Measurements from ENCODE around the gene RBMS1. TPM values are rescaled to one million over a fixed set of nuclear protein-coding genes. Genes with fewer than 3 reads are reported as not detected.
A peak's percentile ranks its signal among the peaks of the same experiment; 100 is the strongest.

Gene RBMS1
- total RNA-seq, 4 donors from 2014 or later: 133 to 180 (median 139) TPM

DNA sequence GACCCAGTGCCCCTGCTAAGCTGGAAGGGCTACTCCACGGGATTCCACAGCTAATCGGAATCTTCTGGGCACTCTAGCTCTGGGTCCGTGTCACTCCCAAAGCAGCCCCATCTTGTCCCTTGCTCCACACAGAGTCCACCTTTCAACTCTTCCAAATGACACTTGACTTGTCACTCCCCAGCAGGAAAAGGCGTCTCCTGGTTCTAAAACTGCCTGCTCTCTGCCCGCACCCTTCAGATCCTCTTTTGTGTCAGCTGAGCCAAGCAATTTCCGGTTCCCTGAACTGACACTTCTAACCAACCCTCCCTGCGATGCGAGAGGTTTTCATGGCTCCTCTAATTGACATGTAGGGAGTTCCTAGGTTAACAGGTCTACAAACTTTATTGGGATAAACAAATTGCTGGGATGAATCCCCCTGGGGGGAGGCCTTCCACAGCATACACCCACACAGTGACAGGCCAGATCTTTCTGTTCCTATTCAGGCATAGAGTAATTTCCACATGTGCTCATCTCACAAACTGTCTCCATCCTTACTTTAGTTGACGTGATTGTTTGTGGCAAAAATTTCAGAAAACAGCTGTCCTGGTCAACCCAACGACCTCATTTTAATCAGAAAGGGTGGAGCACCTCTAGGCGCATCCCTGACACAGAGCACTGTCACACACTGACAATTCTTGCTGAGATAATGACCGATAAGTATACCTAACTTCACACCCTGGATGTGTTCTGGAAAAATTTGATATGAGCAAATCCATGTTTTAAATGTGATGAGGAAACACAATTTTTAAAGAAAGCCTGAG lies 104.9 kb downstream of the RBMS1 start:
- ATAC-seq (ENCODE audit: low FRiP score) (peak; percentile 14), DNase-seq (ENCODE audit: low spot score) (no peak)
- TF ChIP-seq, protein P1, sequence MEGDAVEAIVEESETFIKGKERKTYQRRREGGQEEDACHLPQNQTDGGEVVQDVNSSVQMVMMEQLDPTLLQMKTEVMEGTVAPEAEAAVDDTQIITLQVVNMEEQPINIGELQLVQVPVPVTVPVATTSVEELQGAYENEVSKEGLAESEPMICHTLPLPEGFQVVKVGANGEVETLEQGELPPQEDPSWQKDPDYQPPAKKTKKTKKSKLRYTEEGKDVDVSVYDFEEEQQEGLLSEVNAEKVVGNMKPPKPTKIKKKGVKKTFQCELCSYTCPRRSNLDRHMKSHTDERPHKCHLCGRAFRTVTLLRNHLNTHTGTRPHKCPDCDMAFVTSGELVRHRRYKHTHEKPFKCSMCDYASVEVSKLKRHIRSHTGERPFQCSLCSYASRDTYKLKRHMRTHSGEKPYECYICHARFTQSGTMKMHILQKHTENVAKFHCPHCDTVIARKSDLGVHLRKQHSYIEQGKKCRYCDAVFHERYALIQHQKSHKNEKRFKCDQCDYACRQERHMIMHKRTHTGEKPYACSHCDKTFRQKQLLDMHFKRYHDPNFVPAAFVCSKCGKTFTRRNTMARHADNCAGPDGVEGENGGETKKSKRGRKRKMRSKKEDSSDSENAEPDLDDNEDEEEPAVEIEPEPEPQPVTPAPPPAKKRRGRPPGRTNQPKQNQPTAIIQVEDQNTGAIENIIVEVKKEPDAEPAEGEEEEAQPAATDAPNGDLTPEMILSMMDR (IDR thresholded peaks at IDR 0.05): no peak

DNA sequence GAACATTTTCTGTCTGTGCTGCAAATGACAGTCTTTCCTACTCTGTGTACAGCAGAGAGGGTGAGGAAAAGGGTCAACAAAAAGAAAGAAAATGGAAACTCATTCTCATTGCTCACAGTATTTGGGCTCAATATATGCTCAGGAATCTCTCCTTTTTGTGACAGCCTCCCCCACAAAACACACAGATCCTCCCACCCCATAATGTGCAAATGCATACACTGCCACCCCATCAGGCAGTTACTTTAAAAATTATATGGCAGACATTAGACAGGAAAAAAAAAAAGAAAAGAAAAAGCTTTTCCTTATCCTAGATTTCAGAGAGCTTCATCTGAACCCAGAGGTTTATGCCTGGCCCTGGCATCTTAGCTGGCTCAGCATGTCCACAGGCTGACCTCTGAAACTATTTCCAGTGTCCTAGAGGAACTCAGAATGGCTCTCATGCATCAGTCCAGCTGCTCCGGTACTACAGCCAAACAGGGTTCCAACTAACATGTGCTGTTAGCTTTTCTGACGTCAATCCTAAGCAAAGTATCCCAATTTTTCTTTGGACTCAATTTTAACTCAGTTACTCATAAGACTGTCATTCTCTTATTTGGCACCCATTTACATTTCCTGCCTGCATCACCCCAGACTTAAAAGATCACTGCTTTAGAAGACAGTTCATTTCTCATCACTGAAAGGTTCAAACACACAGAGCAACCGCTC lies 105.9 kb downstream of the RBMS1 start:
- ATAC-seq (ENCODE audit: low FRiP score): peak; percentile 82
- TF ChIP-seq, protein P1 (IDR thresholded peaks at IDR 0.05): no peak
- DNase-seq (ENCODE audit: low spot score): no peak

DNA sequence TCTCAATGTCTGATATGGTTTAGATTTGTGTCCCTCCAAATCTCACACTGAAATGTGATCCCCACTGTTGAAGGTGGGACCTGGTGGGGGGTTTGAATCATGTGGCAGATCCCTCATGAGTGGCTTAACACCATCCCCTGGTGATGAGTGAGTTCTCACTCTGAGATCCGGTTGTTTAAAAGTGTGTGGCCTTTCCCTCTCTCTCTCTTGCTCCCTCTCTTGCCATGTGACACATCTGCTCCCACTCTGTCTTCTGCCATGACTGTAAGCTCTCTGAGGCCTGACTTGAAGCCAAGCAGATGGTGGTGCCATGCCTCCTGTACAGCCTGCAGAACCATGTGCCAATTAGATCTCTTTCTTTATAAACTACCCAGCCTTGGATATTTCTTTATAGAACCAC lies 108.8 kb downstream of the RBMS1 start:
- no peak for ATAC-seq (ENCODE audit: low FRiP score)

DNA sequence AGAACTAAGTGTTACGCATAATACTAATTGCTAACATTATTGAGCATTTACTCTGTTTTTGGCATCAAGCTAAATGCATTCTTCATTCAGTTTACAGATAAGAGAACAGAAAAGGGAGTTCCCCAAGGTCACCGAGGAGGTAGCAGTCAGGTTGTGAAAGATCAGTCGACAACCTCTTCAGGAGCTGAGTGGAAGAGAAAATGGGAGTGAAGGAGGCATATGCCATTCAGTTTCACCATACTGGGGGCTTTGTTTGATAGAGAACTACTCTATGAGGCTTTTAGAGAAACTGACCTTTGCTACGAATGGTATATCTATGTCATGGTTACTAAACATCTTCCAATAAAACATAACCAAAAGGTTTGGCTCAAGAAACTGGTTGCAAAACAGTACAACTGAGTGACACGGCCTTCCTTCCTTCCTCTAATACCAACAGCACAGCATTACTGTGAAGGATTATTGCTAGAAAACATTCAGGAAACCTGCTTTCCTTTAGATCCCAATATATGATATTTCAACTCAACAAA lies 112.1 kb downstream of the RBMS1 start:
- peak; percentile 68 for ATAC-seq (ENCODE audit: low FRiP score)
- TF ChIP-seq, protein P1 (IDR thresholded peaks at IDR 0.05): no peak
- no peak for DNase-seq (ENCODE audit: low spot score)

More for the DNA sequence above, 108.8 kb downstream of the RBMS1 start:
- no peak for DNase-seq (ENCODE audit: low spot score)
- TF ChIP-seq, protein P1 (IDR thresholded peaks at IDR 0.05): no peak

DNA sequence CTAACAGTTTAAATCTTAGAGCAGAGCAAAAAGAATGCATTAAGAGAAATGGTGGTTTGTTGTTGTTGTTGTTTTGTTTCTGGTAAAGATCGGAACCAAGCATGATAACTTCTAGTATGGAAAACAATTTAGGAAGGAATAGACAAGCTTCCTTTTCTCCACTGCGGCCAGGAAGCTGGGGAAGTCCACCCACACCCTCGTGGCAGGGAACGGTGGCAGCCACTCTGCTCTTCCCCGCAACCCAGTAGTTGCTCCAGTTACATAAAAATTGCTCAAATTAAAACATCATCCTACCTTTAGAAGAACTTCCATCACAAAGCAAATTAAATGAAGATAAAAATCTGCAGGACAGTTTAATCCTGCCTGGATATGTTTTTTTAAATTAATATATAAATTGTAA lies 113.0 kb downstream of the RBMS1 start:
- DNase-seq (ENCODE audit: low spot score) (no peak), ATAC-seq (ENCODE audit: low FRiP score) (no peak)
- TF ChIP-seq, protein P1 (IDR thresholded peaks at IDR 0.05): no peak

DNA sequence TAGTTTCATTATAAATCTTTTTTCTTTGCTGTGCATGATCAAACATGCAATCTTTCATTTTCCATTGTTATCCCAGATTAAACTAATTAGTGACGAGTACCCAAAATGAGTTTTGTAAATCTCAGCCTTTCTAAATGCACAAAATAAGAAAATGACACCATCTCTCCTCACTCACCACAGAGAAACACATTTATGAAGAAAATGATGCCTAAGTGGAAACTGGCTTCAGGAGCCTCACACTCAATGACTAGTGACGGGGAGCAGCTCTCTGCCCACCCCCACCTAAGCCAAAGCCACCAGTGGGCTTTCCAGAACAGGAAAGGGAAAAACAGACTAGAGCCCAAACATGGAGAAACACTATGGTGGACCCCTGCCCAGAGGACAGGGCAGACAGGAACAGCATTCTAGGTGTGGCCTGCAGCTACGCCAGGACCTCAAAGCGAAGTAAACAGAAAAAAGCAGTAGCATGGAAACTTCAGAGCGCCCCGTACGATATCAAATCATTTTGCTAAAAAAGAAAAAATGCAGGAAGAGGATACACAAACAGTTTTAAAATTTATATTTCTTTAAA lies 113.5 kb downstream of the RBMS1 start:
- ATAC-seq (ENCODE audit: low FRiP score) (no peak), DNase-seq (ENCODE audit: low spot score) (no peak)
- TF ChIP-seq, protein P1 (IDR thresholded peaks at IDR 0.05): no peak

Measured in omental fat pad (tissue), 4 donors.